ENCODE measurements around the gene TCP11X1.
"Not testable (repeated sequence)": the region's sequence is repeated elsewhere in the genome, so short reads cannot be mapped to it uniquely, and the experiment has no call there.

TCP11X1 gene

DNA sequence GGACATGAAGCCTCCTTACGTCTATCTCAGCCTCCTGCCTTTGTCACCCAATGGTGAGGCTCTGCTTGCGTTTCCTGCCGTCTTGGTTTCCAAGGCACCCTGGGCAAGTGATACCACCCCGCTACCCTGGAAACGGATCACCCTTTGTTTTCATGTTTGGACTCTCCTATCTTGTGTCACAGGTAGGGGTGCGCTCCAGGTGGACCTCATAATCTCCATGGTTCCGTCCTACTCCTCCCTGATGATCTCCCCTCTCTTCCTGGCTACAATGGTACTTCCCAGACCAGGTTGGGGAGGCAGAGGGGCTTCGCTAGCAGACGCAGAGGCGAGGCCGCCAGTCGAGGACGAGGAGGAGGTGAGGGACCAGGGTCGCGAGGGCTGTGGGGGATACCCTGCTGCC is at the start of gene TCP11X1:
Gene TCP11X1 (plus strand): TSS at position 316 of the 400 bp plus-strand sequence.
- DNase-seq (ENCODE audit: low spot score): not testable (repeated sequence)

DNA sequence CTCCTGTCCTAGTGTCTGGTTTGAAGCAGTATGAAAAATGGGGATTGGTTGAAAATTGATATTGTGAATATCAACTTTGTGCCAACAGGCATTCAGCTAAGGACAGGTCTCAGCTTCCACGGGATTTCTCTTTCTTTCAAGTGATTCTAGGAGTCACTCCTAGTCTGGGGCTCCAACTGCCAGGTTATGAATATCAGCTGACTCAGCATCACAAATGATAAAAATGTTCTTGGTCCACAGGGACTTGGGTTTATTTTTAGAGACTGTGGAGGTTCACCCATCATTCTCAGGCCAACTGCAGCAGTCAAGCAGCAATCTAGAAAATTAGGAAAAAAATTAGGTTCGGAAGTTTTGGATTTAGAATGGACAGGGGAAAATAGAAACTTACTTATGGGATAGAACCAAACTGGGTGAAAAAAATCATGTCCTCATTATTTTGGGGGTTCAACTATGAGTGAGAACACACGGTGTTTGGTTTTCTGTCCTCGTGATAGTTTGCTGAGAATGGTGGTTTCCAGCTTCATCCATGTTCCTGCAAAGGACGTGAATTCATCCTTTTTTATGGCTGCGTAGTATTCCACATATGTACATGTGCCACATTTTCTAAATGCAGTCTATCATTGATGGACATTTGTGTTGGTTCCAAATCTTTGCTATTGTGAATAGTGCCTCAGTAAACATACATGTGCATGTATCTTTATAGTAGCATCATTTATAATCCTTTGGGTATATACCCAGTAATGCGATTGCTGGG is 29.0 kb upstream of the TCP11X1 start:
- DNase-seq (ENCODE audit: low spot score): no peak

DNA sequence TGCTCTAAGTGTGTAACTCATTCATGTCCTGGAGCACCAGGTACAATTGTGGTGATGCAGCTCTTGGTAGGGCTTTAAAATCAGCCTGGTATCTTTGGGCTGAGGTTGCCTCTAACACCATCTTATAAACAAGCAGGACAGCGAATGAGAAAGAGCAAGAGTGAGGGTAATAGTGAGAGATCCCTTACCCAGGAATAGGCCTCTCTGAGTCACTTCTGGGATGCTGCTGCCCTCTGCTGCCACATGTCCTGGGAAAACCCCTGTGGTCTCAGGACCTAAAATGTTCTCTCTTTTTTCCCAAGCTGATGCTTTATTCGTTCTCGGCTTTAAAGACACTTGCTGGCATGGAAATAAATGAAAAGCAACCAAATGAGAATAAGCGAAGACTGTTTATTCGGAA is 7.2 kb upstream of the TCP11X1 start:
- DNase-seq (ENCODE audit: low spot score): not testable (repeated sequence)

DNA sequence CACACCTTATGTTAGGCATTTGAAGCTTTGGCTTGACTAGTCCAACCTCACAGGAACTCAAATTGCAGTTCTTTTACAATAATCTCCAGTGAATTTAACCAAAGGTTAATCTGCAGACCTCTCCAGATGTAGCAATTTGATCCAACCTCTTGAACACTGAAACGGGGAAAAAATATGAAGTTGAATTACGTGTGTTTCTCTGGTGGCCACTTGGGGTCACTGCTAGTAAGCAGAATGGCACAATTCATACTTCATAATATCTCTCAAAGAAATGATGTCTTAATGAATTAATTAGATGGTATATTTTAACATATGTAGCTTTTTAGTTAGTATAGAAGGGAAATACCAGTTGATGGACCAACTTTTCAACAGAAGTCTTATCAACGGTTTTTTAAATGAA is 1.4 kb downstream of the TCP11X1 start:
- DNase-seq (ENCODE audit: low spot score): not testable (repeated sequence)

DNA sequence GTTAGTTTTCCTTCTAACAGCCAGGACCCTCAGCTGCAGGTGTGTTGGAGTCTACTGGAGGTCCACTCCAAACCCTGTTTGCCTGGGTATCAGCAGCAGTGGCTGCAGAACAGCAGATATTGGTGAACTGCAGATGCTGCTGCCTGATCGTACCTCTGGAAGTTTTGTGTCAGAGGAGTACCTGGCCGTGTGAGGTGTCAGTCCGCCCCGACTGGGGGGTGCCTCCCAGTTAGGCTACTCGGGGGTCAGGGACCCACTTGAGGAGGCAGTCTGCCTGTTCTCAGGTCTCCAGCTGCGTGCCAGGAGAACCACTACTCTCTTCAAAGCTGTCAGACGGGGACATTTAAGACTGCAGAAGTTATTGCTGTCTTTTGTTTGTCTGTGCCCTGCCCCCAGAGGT is 20.6 kb downstream of the TCP11X1 start:
- DNase-seq (ENCODE audit: low spot score): not testable (repeated sequence)

DNA sequence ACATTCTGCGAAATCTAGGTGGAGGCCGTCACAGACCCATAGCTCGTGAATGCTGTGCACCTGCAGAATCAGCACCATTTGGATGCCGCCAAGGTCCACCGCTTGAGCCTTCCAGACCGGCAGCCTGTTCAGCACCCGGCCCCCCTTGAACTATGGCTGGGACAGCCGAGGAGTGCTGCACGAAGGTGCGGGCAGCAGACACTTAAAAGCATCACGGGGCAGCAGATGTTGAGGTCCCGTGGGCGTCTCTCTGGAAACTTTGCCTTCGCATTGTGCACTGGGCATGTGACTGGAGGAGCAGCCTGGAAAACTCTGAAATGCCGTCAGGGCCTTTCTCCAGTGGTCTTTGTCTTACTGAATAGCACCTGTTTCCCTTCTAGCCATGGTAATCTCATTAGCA is 25.2 kb downstream of the TCP11X1 start:
- not testable (repeated sequence) for DNase-seq (ENCODE audit: low spot score)

DNA sequence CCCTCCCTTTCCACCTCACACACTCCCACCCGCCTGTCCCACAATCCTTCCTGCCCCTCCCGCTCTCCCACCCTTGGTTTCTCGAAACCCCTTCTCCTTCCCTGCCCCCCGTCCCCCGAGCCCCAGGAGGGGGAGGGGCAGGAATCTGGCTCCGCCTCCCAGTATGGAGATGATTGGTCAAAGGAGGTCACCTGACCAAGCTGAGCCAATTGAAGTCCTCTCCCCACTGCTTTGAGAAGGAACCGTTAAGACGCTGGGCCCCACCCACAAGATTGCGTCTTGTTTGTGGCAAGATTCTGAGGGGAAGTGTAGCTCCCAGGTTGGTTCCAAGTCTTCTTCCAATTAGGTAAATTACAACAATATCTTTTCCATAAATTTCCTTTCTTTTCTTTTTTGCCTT is 31.8 kb downstream of the TCP11X1 start, which contains the start of gene NXF2:
Gene NXF2 (plus strand): TSS at position 275 of the 400 bp plus-strand sequence. CDS start 59,912 bp downstream, outside the sequence.
- DNase-seq (ENCODE audit: low spot score): not testable (repeated sequence)

DNA sequence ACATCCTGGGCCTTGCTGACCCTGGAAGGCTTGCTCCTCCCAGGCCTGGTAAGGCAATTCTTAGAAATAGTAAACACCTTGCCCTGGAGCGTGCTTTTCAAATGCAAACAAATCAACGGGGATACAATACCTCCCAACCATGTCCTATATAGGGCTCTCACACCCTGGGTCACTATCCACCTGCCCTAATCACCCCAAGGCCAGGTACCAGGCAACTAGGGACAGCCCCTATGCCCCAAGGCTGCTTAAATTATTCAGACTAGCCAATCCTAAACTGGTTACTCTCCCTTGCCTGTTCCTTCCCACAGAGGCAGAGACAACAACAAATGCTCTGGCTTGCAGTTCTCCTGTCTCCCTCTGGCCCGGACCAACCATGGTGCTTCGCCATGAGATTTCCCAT is 57.1 kb downstream of the TCP11X1 start:
- not testable (repeated sequence) for DNase-seq (ENCODE audit: low spot score)

All from germinal center (tissue), 1 donor.